CMK (cell line): ENCODE data around the gene SELE.

Experiments used
- DNase-seq: peaks from one replicate; pipeline ENCODE4 v3.0.0-alpha.2; 2010; ENCODE audit warnings: low read depth

SELE gene, protein sequence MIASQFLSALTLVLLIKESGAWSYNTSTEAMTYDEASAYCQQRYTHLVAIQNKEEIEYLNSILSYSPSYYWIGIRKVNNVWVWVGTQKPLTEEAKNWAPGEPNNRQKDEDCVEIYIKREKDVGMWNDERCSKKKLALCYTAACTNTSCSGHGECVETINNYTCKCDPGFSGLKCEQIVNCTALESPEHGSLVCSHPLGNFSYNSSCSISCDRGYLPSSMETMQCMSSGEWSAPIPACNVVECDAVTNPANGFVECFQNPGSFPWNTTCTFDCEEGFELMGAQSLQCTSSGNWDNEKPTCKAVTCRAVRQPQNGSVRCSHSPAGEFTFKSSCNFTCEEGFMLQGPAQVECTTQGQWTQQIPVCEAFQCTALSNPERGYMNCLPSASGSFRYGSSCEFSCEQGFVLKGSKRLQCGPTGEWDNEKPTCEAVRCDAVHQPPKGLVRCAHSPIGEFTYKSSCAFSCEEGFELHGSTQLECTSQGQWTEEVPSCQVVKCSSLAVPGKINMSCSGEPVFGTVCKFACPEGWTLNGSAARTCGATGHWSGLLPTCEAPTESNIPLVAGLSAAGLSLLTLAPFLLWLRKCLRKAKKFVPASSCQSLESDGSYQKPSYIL

DNA sequence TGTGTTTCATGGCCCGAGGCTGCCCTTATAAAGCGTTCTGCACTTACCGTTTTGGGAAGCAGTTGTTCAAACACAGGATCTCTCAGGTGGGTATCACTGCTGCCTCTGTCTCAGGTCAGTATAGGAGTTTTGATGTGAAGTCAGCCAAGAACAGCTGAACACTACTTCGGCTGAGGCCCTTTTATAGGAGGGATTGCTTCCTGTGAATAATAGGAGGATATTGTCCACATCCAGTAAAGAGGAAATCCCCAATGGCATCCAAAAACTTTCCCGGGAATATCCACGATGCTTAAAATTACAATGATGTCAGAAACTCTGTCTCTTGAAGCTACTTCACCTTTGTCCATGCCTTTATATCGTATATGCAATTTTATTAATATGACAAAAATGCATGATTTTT lies at the start of gene SELE:
Gene SELE (minus strand): TSS at position 156 of the 400 bp plus-strand sequence. CDS start 467 bp downstream, outside the sequence.
- DNase-seq: no peak

DNA sequence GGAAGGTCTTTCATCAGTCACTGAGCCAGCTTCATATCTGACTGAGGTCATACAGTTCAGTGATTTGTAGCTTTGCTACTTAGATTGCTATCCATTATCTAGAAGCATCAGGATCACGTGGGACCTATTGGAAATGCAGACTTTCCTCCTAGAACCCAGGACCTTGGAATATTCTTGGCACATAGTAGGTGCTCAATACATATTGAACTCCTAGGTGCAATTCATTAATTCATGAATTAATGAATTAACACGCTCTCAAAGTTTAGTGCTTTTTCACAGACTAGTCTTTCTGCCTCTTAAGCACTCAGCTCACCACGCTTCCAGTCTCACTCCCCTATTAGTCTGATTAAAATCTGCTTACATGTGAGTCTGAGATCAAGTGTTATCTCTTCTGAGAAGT lies 48.7 kb upstream of the SELE start:
- no peak for DNase-seq

DNA sequence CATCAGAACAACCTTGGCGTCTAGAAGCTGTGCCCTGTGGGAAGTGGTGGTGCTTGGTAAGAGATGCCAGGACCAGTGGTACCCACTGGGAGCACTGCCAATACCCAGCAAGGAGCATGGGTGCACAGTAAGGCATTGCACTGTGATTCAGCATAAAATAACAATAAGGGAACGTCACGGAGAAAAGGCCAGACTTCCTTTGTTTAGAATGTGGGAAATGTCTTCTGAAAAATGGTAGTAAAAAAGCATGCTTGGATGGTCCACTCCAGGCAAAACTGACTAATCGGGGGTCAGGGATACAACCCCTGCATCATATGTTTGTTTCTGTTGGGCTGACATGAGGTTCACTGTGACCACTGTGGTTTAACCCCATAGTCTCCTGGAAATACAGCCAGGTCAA lies 46.1 kb upstream of the SELE start:
- DNase-seq: no peak

DNA sequence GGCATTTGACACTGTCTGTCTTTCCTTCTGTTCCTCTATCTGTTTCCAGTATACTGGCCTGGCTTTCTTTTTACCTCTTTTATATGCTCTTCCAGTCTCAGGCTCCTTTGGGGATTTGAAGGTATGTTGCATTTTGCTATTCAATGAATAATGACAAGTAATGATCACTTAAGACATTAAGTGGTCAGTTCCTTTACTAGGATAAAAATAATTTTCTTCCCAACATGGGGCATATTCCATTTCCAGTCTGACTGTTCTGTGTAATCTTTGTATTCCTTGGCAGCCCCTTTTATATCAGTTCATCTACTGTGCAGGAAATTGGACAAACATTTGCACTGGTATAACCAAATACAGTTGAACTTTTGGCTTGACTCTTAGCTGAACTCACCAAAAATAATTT lies 45.3 kb upstream of the SELE start:
- DNase-seq: no peak

DNA sequence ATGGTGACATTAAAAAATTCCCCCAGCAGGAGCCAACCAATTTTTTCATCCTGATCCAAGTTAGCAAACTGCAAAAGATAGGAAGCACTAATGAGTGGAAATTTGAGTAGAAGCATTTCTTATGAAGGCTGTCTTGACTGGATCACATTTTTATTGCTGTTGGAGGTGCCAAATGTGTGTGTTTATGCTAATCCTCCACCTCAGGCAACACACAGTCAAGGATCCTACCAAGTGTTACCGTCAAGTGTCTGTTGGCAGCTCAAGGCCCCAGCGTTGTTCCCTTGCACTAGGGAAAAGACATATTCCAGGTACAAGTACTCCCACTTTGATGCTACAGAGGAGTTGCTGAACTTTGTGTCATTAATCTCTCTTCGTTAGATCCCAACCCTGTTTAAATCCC lies 42.6 kb upstream of the SELE start:
- no peak for DNase-seq

DNA sequence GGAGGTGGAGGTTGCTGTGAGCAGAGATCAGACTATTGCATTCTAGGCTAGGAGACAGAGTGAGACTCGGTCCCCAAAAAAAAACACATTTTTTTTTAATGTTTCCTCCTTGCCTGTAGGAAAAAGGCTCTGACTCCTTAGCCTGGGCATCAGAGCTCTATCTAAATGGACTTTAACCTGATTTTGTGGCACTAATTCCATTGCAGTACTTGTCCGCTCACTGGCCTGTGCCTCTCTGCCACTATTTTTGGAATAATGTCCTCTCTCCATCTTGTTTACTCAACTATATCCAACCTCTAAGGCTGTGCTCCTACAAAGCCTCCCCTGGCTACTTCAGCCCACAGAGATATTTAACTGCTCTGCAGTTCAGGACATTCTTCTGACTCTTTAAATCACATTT lies 34.3 kb upstream of the SELE start:
- DNase-seq: no peak

DNA sequence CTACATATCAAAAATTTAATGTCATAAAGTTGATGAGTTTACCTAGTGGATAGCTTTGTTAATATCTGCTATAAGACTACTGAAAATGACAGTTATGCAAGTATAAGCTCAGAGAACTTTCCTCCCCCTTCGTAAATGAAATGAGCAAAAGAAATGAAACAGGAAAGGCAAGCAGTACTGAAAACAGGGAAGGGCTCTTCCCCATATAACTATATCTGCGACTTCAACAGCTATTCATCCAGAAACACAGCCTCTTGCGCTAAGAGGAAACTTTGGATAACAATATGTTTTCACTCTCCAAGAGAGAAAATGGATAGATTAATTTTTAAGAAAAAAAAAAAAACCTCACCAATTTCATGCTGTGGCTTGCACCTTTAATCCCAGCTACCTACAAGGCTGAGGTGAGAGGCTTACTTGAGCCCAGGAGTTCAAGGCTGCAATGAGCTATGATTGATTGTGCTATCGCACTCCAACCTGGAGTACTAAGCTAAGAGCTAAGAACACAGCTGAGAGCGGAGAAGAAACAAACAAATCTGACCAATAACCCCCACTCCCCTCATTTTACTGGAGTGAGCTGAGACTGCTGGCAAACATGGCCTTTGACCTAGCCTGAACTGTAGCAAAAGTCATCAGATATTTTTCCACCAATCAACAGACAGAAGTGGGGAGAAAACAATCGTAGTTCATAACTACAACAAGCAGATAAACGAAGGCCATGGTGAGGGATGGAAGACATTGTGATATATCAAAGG lies 31.9 kb upstream of the SELE start:
- no peak for DNase-seq

DNA sequence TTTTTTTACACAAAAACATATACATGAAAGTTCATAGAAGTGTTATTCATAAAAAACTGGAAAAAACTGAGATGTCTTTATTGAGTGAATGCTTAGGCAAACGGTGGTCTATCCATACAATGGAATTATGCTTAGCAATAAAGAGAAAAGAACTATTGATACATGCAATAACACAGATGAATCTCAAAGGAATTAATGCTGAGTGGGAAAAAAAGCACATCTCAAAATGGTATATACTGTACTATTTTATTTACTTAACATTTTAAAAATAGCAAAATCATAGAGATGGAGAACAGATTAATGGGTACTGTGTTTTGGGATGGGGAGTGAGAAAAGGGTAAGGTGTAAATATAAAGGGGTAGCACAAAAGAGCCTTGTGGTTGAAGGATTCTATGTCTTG lies 31.0 kb upstream of the SELE start:
- DNase-seq: no peak

DNA sequence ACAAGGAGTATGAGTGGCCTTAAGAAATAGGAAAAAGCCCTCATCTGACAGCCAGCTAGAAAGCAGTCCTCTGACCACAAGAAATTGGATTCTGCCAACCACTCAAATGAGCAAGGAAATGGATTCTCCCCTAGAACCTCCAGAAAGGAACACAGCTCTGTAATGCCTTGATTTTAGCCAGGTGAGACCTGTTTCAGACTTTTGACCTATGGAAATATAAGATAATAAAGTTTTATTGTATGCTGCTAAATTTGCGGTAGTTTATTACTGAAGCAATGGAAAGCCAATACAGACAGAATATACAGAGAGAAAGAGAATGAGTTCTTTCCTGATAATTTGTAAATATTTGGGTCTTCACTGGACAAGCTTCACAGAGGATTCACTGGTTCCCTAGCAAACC lies 28.8 kb upstream of the SELE start:
- no peak for DNase-seq

DNA sequence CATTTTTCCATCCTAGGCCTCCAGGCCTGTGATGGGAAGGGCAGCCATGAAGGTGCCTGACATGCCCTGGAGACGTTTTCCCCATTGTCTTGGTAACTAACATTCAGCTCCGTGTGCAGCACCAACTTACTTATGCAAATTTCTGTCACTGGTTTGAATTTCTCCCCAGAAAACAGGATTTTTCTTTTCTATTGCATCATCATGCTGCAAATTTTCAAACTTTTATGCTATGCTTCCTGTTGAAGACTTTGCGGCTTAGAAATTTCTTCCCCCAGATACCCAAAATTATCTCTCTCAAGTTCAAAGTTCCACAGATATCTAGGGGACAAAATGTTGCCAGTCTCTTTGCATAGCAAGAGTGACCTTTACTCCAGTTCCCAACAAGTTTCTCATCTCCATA lies 25.2 kb upstream of the SELE start:
- DNase-seq: no peak

DNA sequence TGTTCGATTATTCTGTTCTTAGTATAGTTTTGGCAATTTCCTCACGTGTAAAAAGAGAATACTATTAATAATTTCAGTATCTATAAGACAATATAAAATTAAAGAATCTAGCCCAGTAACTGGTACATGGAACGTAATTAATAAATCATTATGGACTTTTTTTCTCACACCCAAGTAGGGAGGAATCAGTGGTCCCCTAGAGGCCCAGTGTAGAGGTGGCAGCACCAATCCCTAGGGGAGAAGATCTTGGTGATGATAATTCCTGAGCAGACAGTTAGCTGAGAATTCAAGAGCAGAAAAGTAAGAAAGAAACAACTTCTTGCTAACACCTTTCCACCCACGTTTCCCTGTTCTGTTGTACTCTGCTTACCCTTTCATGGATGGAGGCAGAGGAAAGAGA lies 19.7 kb upstream of the SELE start:
- no peak for DNase-seq

DNA sequence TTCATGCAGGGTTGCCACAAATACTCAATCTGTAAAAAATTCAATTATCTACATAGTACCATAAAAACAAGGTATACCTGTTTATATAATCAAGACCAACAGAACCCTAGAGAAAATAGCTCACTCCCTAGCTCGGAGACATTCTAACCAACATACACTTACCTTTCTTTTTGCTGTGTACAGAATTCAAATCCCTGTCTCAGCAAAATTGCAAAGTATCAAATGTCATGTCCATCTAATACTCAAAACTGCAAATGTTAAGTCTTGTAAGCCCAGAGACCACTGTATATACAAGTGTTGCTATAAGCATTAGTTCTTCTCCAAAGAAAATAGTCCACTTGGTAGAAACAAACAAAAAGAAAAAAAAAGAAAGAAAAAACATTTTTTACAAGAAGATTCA lies 16.2 kb upstream of the SELE start:
- no peak for DNase-seq

DNA sequence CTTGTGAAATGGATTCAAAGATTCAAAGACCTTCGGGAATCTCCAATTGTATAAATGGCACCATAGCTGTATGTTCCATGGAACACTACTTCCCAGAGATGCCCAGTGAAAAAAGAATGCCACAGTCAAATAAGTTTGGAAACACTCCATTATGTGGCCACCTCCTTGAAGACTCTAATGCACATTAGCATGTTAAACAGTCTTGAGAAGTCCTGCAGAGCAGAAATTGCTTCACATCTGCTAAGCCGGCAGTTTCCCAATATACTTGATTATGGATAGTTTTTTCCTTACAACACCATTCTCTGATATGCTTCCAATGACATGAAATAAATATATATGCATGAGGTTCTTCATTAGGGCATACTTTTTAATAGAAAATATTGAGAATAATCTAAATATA lies 12.7 kb upstream of the SELE start:
- DNase-seq: no peak

DNA sequence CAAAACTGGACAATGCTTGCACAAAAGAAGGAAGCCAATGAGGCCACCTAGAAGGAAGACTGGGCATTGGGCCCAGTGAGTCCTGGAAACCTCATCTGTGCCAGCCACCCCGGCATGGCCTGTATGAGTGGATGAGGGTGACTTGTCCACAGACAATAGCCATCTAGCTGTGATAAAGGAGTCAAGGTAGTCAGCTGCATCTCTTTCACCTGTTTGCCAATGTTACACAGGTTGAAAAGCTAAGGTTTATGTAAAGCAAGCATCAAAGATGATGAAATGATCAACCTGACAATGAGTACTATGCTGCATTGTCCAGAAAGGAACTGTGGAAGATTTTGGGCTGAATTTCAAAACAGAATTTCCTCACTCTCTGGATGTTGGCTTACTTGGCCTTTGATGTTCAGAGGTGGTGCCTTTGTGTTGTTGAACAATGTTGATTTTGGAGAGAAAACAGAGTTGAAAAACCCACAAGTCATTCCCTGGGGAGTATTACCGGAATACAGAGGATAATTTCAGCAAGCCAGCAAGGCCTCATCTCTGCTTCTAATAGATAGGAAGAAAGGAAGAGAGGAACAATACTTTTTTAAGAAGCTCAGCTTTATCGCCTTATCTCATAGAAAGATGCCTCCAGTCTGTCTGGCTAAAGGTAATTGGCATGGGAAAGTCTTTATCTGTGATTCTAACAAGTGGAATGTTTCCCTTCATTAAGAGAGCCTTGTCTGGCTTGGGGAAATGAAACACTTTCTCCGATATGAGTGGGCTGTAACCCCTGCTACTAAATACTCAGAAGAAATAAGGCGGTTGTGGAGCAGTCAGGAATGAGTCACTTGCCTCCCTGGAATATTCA lies 11.4 kb upstream of the SELE start:
- no peak for DNase-seq

DNA sequence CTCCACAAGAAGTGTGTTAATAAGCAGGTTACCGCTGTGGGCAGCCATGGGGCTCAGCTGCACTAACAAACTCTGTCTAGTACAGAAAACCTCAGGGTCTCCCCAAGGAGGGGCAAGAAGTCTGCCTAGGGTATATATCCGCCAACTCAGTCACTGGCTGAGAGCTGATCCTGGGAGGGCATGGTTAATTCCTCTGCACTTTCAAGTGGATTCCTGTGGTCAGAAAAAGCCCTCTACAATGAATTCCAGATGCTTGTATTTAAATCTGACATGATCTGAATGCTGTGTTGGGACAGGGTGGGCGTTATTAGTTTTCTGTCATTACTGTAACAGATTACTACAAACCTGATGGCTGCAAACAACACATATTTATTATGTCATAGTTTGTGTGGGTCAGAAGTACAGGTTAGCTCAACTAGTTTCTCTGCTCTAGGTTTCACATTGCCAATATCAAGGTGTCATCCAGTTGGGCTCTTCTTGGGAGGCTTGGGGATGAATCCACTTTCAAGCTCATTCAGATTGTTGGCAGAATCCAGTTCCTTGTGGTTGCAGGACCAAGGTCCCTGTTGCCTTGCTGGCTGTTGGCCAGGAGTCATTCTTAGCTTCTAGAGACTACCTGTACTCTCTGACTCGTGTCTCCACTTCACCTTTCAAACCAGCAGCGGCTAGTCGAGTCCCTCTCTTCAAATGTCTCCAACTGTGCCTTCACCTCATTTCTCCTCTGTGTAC lies 8.0 kb upstream of the SELE start:
- DNase-seq: no peak

DNA sequence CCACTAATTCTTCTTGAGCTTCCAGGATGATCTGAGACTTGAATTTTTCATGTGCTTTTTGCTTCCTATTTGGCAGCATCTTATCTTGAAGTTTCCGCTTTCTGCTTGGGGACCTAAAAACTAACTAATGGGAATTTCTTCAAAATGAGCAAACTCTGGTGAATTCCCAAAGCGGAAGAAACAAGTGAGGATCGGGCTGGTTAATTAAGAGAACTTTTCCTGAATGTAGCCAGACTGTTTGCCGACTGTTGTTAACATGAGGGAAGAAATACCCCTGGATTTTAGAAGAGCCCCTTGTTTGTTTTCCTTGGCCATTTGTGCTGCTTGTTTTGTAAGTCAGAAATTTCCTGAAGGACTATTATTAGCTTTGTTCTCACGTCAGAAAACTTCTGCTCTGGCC lies 6.1 kb upstream of the SELE start:
- DNase-seq: no peak

DNA sequence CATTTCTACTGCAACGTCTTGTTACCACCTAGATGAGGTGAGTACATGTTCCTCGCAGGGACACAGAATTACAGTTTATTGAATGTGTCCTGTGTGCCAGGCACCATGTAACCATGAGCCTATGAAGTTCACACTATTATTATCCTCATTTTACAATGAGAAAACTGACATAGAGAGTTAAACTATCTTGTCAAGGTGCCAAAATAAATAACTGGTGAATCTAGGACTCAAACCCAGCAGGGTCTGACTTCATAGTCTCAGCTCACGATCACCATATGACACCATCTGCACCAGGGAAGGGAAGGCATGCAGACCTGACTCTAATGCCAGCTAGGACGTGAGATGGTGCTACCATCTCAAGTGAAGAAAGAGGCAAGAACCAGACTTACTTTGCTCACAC lies 2.4 kb downstream of the SELE start:
- no peak for DNase-seq

DNA sequence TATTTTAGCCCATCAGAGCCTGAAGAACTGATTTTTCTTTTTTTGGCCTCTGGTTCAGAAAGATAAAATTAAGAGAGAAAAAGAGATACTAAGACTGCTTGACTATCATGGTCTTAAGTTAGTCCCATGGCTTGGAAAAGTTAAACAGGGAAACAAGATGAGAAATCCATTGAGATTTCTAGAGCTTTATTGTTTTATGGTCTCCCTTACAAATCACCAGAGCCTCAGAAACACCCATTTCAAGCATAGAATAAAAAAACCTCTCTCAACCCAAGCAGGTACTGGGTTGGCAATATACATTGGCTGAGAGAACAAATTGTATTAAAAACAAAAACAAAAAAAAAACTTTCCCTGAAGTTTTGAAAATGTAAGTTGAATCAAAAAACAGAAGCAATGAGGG lies 3.9 kb downstream of the SELE start:
- DNase-seq: no peak

DNA sequence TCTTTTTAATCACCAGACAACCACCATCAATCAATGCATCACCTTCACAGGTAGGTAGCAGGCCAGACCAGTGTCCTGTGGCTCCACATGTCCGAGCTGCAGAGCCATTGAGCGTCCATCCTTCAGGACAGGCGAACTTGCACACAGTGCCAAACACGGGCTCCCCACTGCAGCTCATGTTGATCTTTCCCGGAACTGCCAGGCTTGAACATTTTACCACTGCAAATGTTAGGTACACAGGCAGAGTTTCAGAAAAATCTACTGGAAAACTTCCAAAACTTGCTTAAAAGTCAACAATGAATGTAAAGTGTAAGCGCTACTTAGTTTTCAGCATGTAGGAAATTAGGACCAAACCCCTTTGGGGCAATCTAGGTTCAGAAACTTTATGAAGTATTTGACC lies 6.6 kb downstream of the SELE start:
- no peak for DNase-seq

DNA sequence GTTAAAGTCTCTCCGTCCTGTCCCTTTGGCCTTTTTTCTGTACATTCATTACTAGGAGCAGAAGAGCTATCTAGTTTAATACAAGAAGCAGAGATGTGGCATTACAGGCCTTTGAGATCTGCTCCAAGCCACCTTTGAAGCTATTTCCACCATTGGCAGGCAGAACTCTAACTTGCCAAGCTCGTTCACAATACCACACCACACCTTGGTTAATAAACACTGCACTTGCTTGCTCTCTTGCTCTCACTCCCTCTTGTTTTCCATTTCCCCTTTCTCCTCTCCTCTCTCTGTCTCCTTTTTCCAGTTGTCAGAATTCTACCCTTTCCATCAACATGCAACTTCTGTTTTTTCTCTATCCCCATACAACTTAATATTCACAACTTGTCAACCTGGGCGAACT lies 7.0 kb downstream of the SELE start:
- no peak for DNase-seq

DNA sequence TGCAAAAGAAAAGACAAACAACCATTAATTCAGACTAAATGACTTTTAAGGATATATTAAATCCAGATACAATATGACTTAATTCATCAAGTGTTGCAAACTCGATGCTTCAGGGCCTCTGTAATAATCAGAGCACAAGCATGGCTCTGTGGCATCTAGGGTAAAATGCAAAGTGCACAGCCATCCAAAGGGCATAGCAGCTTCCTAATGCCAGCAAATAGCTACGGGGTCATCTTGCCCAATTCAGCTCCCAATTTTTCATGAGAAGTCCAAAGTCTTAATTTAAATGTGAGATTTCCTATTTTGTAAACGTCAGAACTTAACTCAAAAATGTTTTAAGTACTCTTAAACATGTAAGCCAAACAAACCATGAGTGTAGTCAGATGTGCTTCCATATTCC lies 7.9 kb downstream of the SELE start:
- no peak for DNase-seq

DNA sequence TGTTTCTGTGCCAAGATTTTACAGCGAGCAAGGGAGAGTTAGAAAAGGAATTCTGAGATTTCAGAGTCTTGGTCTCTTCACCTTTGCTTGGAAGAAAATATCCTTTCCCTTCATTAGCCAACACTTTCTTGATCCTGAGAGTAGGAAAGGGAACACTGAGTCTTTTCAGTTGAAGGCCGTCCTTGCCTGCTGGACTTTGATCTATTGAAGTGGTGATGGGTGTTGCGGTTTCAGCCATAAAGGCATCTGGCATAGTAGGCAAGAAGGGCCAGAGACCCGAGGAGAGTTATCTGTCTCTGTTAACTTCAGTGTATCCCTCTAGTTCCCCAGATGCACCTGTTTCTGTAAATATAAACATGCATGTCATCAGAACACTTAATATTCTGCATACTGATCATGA lies 9.7 kb downstream of the SELE start:
- DNase-seq: no peak
